ENCODE measurements around the gene ZNF330.

Gene ZNF330

DNA sequence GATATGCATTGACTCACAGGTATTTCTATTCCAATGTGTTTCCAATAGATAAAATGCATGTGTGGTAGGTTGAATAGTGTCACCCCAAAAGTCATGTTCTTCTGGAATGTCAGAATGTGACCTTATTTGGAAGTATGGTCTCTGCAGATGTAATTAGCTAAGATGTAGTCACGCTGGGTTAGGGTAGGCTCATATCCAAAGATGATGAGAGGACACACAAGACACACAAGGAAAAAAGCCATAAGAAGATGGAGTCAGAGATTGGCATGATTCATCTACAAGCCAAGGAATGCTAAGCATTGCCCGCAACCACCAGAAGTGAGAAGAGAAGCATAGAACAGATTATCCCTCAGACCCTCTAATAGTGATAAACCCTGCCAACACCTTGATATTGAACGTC is 17.5 kb downstream of the ZNF330 start:
- no peak for DNase-seq

- DNase-seq = no peak
Observed at GRCh38 chr4:141240259-141240658, 19.6 kb downstream of the ZNF330 start.

GRCh38 chr4:141240671-141241070 is 20.0 kb downstream of the ZNF330 start:
- no peak for DNase-seq

- no peak for DNase-seq
Observed at GRCh38 chr4:141241986-141242385, 21.3 kb downstream of the ZNF330 start.

DNA sequence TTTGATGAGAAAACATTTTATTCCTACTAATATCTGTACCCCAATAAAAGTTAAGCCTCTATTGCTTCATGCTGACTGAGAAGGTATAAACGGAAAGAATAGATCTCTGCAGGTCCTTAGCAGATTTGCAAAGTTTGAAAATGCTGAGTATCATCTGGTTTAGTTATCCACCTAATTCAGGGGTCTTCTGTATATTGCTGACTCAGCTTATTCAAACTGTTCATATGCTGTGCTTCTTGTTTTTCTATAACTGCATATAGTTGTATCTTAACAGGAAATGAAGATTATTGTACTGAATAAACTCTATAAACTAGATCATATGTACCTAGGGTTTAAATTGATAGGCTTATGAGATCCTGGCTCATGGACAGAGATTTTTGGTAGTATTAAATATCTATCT is 23.7 kb downstream of the ZNF330 start:
- no peak for DNase-seq

- no peak for DNase-seq
Observed at GRCh38 chr4:141246243-141246642, 25.5 kb downstream of the ZNF330 start.

DNA sequence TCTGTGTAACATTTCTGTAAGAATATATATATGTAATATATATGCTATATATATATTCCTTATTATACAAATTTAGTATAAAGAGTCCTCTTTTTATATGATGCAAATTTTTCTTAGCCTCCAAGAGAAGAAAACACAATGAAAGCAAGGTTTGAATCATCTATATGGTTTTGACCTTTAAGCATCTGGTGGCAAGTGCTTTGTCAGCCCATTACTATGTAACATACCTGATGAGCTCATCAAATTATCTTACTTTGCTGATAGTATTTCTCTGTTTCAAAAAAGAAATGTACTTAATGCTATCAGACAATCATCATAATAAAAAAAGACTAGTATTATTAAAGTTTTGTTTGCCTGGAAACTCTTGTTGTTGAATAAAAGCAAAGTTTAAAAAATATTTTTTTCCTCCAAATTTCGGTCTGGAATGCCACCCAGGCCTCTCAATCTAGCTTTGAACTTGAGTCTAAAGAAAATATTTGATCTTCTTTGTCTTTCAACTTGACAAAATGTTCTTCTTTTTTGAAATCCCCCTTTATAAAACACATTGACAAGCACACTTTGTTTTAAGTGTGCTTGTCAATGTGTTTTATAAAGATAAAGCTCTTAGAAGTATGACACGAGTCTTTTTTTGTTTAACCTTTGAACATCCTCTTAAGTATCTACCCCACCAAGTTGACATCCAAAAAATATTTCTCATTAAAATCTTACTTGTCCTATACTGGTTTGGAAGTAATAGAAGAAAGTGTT is 26.2 kb downstream of the ZNF330 start:
- DNase-seq = no peak

GRCh38 chr4:141247430-141247780 is 26.7 kb downstream of the ZNF330 start:
- no peak for DNase-seq

- DNase-seq = peak; percentile 43
Observed at GRCh38 chr4:141248029-141248428, 27.3 kb downstream of the ZNF330 start.

DNA sequence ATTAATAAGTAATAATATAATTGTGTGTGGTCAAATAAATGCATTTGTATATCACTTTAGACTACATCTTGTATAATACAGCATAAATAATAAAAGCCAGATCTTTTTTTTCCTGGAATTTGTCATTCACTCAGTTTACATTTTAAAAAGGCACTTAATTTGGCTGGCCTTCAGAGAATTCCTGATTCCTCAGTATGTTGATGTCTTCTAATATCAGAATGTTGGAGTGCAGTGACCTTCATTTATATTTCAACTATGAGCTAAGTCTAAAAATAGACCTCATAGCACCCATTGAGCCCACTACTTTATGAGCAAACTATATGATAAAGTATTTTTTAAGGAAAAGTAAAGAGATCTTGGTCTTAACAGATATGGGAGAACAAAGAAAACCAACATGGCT is 27.8 kb downstream of the ZNF330 start:
- DNase-seq = no peak

- no peak for DNase-seq
Observed at GRCh38 chr4:141254326-141254725, 33.6 kb downstream of the ZNF330 start.

DNA sequence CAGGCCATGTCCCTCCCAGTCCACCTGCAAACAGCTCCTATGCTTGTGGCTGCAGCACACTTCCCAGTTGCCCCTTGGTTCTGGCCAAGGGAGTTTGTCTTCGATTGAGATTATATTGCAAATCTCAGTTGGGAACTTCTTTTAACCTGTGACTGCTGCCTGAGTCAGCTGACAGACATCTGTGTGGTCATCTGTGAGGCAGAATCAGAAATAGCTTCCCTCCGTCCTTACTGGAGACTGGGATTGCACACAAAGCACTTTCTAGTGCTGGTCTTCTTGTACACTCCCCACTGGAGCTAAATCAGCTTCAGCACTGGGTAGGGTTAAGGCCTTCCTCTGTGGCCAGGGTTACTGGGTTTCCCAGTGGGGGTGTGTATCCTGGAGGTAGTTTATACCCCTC is 34.3 kb downstream of the ZNF330 start:
- DNase-seq = no peak

DNA sequence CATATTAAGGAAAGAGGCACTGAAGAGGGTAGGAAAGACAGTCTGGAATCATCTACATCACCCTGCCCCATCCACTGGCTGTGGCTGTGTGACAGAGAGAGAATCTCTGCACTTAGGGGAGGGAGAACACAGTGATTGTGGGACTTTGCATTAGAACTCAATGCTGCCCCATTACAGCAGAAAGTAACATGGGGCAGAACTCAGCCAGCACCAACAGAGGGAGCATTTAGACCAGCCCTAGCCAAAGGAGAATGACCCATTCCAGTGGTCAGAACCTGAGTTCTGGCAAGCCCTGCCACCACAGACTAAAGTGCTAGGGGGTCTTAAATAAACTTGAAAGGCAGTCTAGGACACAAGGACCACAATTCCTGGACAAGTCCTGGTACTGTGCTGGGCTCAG is 37.9 kb downstream of the ZNF330 start:
- no peak for DNase-seq

GRCh38 chr4:141275834-141276233 is 55.1 kb downstream of the ZNF330 start:
- no peak for DNase-seq

- no peak for DNase-seq
Observed at GRCh38 chr4:141283152-141283551, 62.5 kb downstream of the ZNF330 start.

DNA sequence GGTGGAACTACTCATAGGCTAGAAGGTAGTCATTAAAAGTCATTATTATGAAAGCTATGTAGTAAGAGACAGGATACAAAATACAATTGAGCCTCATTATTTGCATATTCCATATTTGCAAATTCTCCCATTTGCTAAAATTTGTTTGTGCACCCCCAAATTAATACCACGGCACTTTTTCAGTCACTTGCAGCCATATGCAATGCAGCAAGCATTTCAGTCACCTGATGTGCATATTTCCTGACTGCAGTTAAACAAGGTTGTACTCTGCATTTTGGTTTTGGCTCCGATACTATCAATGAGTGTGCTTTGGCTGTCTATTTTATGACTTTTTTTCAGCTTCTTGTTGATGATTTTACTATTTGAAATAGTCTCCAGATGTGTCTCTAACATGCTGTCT is 62.9 kb downstream of the ZNF330 start:
- DNase-seq = no peak
